GM23248 (cell line): ENCODE measurements around the gene ZNF417. TPM values are rescaled to one million over a fixed set of nuclear protein-coding genes. Genes with fewer than 3 reads are reported as not detected.

ENCODE experiments used
- DNase-seq: peaks from one replicate; pipeline ENCODE4 v3.0.0-alpha.2; 2015
- H2AFZ ChIP-seq: fragments of 200-600 bp; sonication (generic); 2 replicates; pipeline ENCODE4 v1.6.1; 2016; ENCODE audit warnings: antibody characterized with exemption
- H3F3A ChIP-seq: fragments of 200-600 bp; sonication (generic); 2 replicates; pipeline ENCODE4 v1.6.1; 2016; ENCODE audit warnings: mild to moderate bottlenecking, antibody characterized with exemption, mixed run types; ENCODE audit not compliant: insufficient read depth
- H3K27ac ChIP-seq: fragments of 200-600 bp; sonication (generic); 2 replicates; pipeline ENCODE4 v1.5.1; 2016; ENCODE audit warnings: mild to moderate bottlenecking
- H3K27me3 ChIP-seq: fragments of 200-600 bp; sonication (generic); replicated peaks from 2 replicates; pipeline ENCODE4 v1.6.1; 2016; ENCODE audit warnings: mild to moderate bottlenecking; ENCODE audit not compliant: insufficient read depth
- H3K36me3 ChIP-seq: fragments of 200-600 bp; sonication (generic); 2 replicates; pipeline ENCODE4 v1.6.1; 2016; ENCODE audit warnings: low read depth, mild to moderate bottlenecking
- H3K4me1 ChIP-seq: fragments of 200-600 bp; sonication (generic); 2 replicates; pipeline ENCODE4 v1.6.1; 2016; ENCODE audit warnings: mild to moderate bottlenecking; ENCODE audit not compliant: insufficient read depth
- H3K4me2 ChIP-seq: fragments of 200-600 bp; sonication (generic); one replicate; pipeline ENCODE4 v1.6.1; 2016; ENCODE audit warnings: mild to moderate bottlenecking; ENCODE audit not compliant: unreplicated experiment
- H3K4me3 ChIP-seq: fragments of 200-600 bp; sonication (generic); 2 replicates; pipeline ENCODE4 v1.5.1; 2016; ENCODE audit warnings: mild to moderate bottlenecking
- H3K79me2 ChIP-seq: fragments of 200-600 bp; sonication (generic); 2 replicates; pipeline ENCODE4 v1.6.1; 2016; ENCODE audit warnings: mild to moderate bottlenecking; ENCODE audit not compliant: insufficient read depth
- H3K9ac ChIP-seq: fragments of 200-600 bp; sonication (generic); 2 replicates; pipeline ENCODE4 v1.6.1; 2016; ENCODE audit warnings: mild to moderate bottlenecking
- H3K9me2 ChIP-seq: fragments of 200-600 bp; sonication (generic); 2 replicates; pipeline ENCODE4 v1.6.1; 2016; ENCODE audit warnings: mixed run types, mild to moderate bottlenecking, moderate library complexity; ENCODE audit not compliant: insufficient read depth
- H3K9me3 ChIP-seq: fragments of 200-600 bp; sonication (generic); one replicate; pipeline ENCODE4 v1.6.1; 2017; ENCODE audit warnings: low read depth
- H4K20me1 ChIP-seq: fragments of 200-600 bp; sonication (generic); 2 replicates; pipeline ENCODE4 v1.6.0; 2016; ENCODE audit not compliant: insufficient read depth
- EZH2 ChIP-seq: fragments of 200-600 bp; sonication (generic); IDR thresholded peaks from 2 replicates; pipeline ENCODE4 v1.6.1; 2018; ENCODE audit warnings: antibody characterized with exemption, mild to moderate bottlenecking; ENCODE audit not compliant: insufficient read depth, poor library complexity, severe bottlenecking
- EZH2phosphoT487 ChIP-seq: fragments of 200-600 bp; sonication (generic); IDR thresholded peaks from 2 replicates; pipeline ENCODE4 v1.6.1; 2018; ENCODE audit warnings: antibody characterized with exemption, moderate library complexity, mild to moderate bottlenecking, low read depth; ENCODE audit not compliant: insufficient read depth
- WGBS, 2 experiments: methylation state at CpG; one replicate each; pipeline ENCODE4 v1.1.6; 2015 to 2017; ENCODE audit warnings: low lambda C conversion rate in 2 of 2, low coverage in 1 of 2; ENCODE audit errors: missing lambda C conversion rate in 2 of 2; 5-methylcytosine and 5-hydroxymethylcytosine counted together
- in situ Hi-C: fragments of 300-500 bp; cut with MboI; formaldehyde crosslinking; loops from 2 replicates; pipeline ENCODE4 v1.15.0; 2020
- polyA plus RNA-seq: library from polyadenylated mRNA; unstranded; fragments of >200 nt; fragmentation: Nextera tagmentation; extraction: Ambion mirVana; gene quantifications from 2 replicates; pipeline ENCODE4 v1.2.1, GENCODE V29; 2016
- total RNA-seq: library from RNA; depleted of rRNA; stranded (reverse); fragments of >200 nt; shearing (Covaris generic); gene quantifications from 2 replicates; pipeline ENCODE4 v1.2.3, GENCODE V29; 2014

The ZNF417 gene
- total and polyA plus RNA-seq, 2 experiments from 2014 or later: 5.1 to 9.8 TPM

GRCh38 chr19:57927587-57927986, 11.2 kb upstream of the ZNF417 start:
- in situ Hi-C loops: no loop called here
- H2AFZ ChIP-seq: no peak overlapping the region
- H4K20me1 ChIP-seq: no peaks in the 10 kb centered on the region
- H3K4me3 ChIP-seq: no peak overlapping the region
- H3K27ac ChIP-seq: no peak overlapping the region
- no peaks in the 10 kb centered on the region for H3K9me3 ChIP-seq
- DNase-seq: no peak
- 89% methylated on average over 4 of the region's 4 CpGs for WGBS, 2 experiments
- no peaks in the 10 kb centered on the region for H3F3A ChIP-seq
- H3K4me2 ChIP-seq: no peak overlapping the region
- no peaks in the 10 kb centered on the region for H3K9me2 ChIP-seq
- H3K27me3 ChIP-seq: no peaks in the 10 kb centered on the region
- peaks cover 24% of the 10 kb centered on the region for H3K36me3 ChIP-seq
- peaks cover 25% of the 10 kb centered on the region for H3K79me2 ChIP-seq
- no peak overlapping the region for H3K9ac ChIP-seq
- TF ChIP-seq EZH2phosphoT487 (no peak), EZH2 (no peak)
- no peaks in the 10 kb centered on the region for H3K4me1 ChIP-seq

DNA sequence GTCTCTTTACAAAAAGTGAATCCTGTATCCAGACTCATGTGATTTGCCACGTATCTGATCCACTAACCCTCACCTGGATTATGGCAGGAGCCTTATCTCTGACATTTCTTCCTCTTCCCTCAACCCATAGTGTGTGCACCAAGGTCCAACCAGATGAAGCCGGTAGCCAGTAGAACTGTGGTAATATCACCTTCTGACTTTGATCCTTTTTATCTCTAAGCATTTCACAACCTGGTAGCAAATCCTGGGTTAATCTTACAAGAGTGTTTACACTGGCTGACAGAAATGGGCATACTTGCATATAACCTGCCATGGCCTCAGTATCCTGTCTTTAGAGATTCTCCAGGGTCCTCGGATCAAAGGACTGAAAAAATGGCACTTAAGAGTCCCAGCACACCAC, 1.9 kb downstream of the ZNF417 start:
- Histone ChIP-seq H3F3A (0 out of 2 replicates have a peak, but pooled peaks cover 7% of the 10 kb centered on the region), H3K36me3 (no peaks in the 10 kb centered on the region), H3K79me2 (peaks cover 51% of the 10 kb centered on the region), H3K9me3 (no peaks in the 10 kb centered on the region), H3K4me1 (peaks cover 12% of the 10 kb centered on the region), H3K9me2 (no peaks in the 10 kb centered on the region), H4K20me1 (no peaks in the 10 kb centered on the region), H3K4me3 (no peak overlapping the region), H3K4me2 (no peak overlapping the region), H3K9ac (no peak overlapping the region), H3K27ac (no peak overlapping the region), H2AFZ (no peak overlapping the region), H3K27me3 (no peaks in the 10 kb centered on the region)
- no peak for TF ChIP-seq EZH2
- no peak for TF ChIP-seq EZH2phosphoT487
- 98% methylated on average over 3 of the region's 3 CpGs for WGBS, 2 experiments
- in situ Hi-C loops: no loop called here
- DNase-seq: no peak

- 93 to 97% methylated on average over 3 of the region's 3 CpGs for WGBS, 2 experiments
- no peak overlapping the region for H3K27ac ChIP-seq
- no peaks in the 10 kb centered on the region for H3F3A ChIP-seq
- TF ChIP-seq EZH2phosphoT487 (no peak), EZH2 (no peak)
- H3K4me2 ChIP-seq: no peak overlapping the region
- H3K79me2 ChIP-seq: peaks cover 37% of the 10 kb centered on the region
- no peaks in the 10 kb centered on the region for H3K9me3 ChIP-seq
- H3K4me1 ChIP-seq: peaks cover 4% of the 10 kb centered on the region; the same call in 1 of the 2 replicates
- H3K4me3 ChIP-seq: no peak overlapping the region
- H3K9ac ChIP-seq: no peak overlapping the region
- no peaks in the 10 kb centered on the region for H3K27me3 ChIP-seq
- in situ Hi-C loops: no loop called here
- no peak for DNase-seq
- no peaks in the 10 kb centered on the region for H4K20me1 ChIP-seq
- 0 out of 2 replicates have a peak, but pooled peaks cover 5% of the 10 kb centered on the region for H3K36me3 ChIP-seq
- no peak overlapping the region for H2AFZ ChIP-seq
- no peaks in the 10 kb centered on the region for H3K9me2 ChIP-seq
These were observed 9.0 kb downstream of the ZNF417 start for GRCh38 chr19:57907394-57907793.

- Histone ChIP-seq H3K27ac (no peak overlapping the region), H2AFZ (no peak overlapping the region), H3K9ac (no peak overlapping the region), H3K4me1 (peaks cover 4% of the 10 kb centered on the region; the same call in 1 of the 2 replicates), H3K4me2 (no peak overlapping the region), H3K9me2 (no peaks in the 10 kb centered on the region), H3K4me3 (no peak overlapping the region), H3K9me3 (no peaks in the 10 kb centered on the region), H3K36me3 (0 out of 2 replicates have a peak, but pooled peaks cover 7% of the 10 kb centered on the region), H4K20me1 (no peaks in the 10 kb centered on the region), H3K79me2 (peaks cover 31% of the 10 kb centered on the region), H3K27me3 (no peaks in the 10 kb centered on the region), H3F3A (no peaks in the 10 kb centered on the region)
- 98 to 99% methylated on average over 6 of the region's 6 CpGs for WGBS, 2 experiments
- no peak for DNase-seq
- no peak for TF ChIP-seq EZH2phosphoT487
- no peak for TF ChIP-seq EZH2
- in situ Hi-C loops: no loop called here
These were observed 11.1 kb downstream of the ZNF417 start for GRCh38 chr19:57905258-57905657.

GRCh38 chr19:57903618-57904184, 12.7 kb downstream of the ZNF417 start:
- no peak overlapping the region for H3K9ac ChIP-seq
- DNase-seq: no peak
- H3K9me3 ChIP-seq: no peaks in the 10 kb centered on the region
- no peak overlapping the region for H3K27ac ChIP-seq
- no peaks in the 10 kb centered on the region for H4K20me1 ChIP-seq
- TF ChIP-seq EZH2 (no peak), EZH2phosphoT487 (no peak)
- H3F3A ChIP-seq: no peaks in the 10 kb centered on the region
- H3K4me3 ChIP-seq: no peak overlapping the region
- H2AFZ ChIP-seq: no peak overlapping the region
- 0 out of 2 replicates have a peak, but pooled peaks cover 7% of the 10 kb centered on the region for H3K36me3 ChIP-seq
- 63 to 65% methylated on average over 7 of the region's 7 CpGs for WGBS, 2 experiments
- no peaks in the 10 kb centered on the region for H3K9me2 ChIP-seq
- H3K4me1 ChIP-seq: peaks cover 4% of the 10 kb centered on the region; the same call in 1 of the 2 replicates
- no peak overlapping the region for H3K4me2 ChIP-seq
- H3K79me2 ChIP-seq: peaks cover 31% of the 10 kb centered on the region
- in situ Hi-C loops: no loop called here
- no peaks in the 10 kb centered on the region for H3K27me3 ChIP-seq
